GM23338 (cell line): ENCODE measurements around the gene RIOX2.

Experiments used
- EZH2phosphoT487 ChIP-seq: fragments of 200-600 bp; sonication (generic); IDR thresholded peaks from one replicate; pipeline ENCODE4 v1.8.1; 2018; ENCODE audit warnings: antibody characterized with exemption; ENCODE audit not compliant: unreplicated experiment
- JUNB ChIP-seq: IDR thresholded peaks from one replicate; pipeline ENCODE4 v1.6.1; 2016; ENCODE audit warnings: antibody characterized with exemption; ENCODE audit not compliant: unreplicated experiment
- POLR2AphosphoS5 ChIP-seq: IDR thresholded peaks from 2 replicates; pipeline ENCODE4 v1.6.1; 2016; ENCODE audit warnings: antibody characterized with exemption, low read depth
- TF ChIP-seq, protein P1 (sequence below), 2 experiments: fragments of 200-600 bp in 1 of 2; sonication (generic) in 1 of 2; conservative IDR thresholded peaks; 2 replicates each; pipeline versions ENCODE4 v1.5.1 to v1.6.1; 2016 to 2017; ENCODE audit warnings: antibody characterized with exemption in 2 of 2, low read depth in 2 of 2, mild to moderate bottlenecking in 2 of 2, moderate library complexity in 1 of 2

DNA sequence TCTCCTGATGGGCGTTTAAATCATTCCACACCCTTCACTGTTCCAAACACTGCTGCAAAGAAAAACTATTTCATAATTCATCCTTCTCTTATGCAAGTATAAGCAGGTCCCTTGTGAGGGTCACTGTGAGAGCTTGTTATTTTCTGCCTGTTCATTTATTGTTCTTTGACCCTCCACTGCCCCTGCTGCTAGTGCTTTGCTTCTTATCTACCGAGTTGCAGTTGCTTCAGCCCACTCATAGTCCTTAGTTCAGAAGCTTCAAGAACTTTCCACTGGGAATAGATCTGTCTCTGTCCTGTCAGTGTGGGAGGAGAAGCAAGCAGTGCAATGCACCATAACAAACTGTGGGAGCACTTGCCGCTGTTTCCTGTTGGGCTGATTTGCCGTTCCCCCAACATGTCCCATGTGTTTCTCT lies 39.8 kb downstream of the RIOX2 start:
- no peak for TF ChIP-seq JUNB
- no peak for TF ChIP-seq POLR2AphosphoS5
- TF ChIP-seq, protein P1, sequence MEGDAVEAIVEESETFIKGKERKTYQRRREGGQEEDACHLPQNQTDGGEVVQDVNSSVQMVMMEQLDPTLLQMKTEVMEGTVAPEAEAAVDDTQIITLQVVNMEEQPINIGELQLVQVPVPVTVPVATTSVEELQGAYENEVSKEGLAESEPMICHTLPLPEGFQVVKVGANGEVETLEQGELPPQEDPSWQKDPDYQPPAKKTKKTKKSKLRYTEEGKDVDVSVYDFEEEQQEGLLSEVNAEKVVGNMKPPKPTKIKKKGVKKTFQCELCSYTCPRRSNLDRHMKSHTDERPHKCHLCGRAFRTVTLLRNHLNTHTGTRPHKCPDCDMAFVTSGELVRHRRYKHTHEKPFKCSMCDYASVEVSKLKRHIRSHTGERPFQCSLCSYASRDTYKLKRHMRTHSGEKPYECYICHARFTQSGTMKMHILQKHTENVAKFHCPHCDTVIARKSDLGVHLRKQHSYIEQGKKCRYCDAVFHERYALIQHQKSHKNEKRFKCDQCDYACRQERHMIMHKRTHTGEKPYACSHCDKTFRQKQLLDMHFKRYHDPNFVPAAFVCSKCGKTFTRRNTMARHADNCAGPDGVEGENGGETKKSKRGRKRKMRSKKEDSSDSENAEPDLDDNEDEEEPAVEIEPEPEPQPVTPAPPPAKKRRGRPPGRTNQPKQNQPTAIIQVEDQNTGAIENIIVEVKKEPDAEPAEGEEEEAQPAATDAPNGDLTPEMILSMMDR (conservative IDR thresholded peaks at IDR 0.05; ENCODE audit: low read depth in 2 of 2), result no peak
- no peak for TF ChIP-seq EZH2phosphoT487
